IPS-NIHi7 (cell line): ENCODE measurements around the gene DENND4B.

ENCODE experiments used
- DNase-seq: peaks from one replicate; pipeline ENCODE4 v3.0.0; 2012; ENCODE audit warnings: mixed read lengths; ENCODE audit errors: extremely low spot score

DENND4B gene

DNA sequence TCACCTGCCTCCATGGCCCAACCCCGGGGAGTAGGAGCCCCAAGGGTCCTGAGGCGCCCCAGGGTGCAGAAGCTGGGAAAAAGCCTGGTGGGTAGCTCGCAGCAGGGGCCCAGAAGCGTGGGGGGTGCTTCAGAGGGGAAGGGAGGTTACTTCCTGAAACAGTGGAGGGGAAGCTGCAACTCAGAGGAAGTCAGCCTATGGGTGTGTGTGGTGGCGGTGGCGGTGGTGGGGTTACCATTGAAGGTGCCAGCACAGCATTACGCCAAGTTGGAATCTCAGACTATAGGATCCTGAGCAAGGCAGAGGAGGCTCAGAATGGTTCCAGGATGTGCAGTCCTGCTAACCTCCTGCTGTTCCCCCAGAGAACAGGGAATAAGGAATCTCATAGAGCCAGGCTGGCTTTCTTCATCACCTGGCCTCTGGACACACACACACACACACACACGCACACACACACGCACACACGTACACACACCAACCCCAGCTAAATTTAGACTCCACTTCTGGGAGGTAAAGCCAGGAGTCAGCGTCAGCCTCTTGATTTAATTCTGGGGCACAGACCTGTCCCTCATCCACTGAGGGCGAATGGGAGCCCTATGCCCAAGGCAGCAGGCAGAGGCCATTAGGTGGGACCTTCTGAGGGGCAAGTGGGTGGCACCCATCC lies 1.3 kb downstream of the DENND4B start:
- no peak for DNase-seq

DNA sequence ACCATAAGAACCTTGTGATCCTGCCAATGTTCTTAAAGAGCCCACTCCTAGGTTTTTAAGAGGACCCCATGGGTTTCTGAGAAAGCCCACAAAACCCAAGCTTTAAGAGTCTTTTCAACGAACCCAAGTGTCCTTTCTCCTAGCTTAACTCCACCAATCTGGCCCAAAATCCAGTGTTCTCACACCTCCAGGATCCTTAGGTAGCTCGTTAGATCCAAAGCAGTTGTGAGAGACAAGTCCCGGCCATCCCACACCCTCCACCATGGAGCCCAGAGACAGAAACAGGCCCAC lies 1.7 kb downstream of the DENND4B start:
- DNase-seq, result no peak

- no peak for DNase-seq
Observed at GRCh38 chr1:153944005-153944826, 2.3 kb downstream of the DENND4B start.

DNA sequence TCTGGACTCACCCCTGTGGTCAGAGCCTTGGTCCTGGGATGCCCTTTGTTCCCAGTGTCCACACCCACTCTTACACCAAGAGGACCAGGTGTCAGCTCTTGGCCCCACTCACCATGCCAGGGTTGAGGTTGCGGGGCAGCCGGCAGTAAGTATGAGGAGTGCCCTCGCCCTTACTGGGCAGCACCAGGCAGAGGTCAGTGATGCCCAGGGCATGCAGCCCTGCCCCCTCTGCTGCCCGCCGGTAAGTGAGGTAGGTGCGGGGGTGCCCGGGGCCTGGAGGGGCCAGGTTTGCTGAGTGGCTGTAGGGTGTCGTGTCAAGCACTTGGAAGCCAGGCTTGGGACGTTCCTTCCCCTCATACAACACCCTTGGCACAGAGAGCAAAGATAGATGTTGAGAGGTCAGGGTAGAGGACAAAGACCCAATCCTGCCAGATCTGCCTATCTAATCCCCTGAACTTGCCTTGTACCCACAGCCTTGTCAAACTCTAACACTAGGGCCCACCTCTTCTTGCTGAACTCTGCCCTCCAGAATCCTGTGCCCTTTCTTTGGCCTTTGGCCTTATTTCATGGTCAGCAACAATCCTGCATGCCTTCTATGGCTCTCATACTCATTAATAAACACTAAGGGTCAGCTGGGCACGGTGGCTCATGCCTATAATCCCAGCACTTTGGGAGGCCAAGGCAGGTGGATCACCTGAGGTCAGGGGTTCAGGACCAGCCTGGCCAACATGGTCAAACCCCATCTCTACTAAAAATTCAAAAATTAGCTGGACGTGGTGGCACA lies 3.6 kb downstream of the DENND4B start:
- no peak for DNase-seq

- no peak for DNase-seq
Observed at GRCh38 chr1:153941826-153942725, 4.4 kb downstream of the DENND4B start.

DNA sequence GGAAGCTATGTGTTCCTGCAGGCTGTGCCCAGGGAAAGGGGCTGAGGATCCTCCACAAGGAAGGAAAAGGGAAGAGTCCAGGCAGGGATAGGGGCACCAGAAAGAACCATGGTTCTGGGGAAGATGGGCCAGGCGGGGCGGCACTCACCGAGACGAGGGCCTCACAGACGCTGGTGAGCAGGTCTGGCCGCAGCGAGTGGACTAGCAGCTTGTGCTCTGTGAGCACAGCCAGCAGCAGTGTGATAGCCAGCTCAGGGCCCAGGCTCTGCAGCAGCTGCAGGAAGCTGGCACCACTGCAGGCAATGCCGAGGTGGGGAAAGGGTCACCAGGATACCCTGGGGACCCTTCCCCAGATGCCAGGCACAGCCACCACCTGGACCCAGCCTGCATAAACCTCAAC lies 5.8 kb downstream of the DENND4B start:
- no peak for DNase-seq

- DNase-seq, result no peak
Observed at GRCh38 chr1:153939476-153939875, 7.0 kb downstream of the DENND4B start.

DNA sequence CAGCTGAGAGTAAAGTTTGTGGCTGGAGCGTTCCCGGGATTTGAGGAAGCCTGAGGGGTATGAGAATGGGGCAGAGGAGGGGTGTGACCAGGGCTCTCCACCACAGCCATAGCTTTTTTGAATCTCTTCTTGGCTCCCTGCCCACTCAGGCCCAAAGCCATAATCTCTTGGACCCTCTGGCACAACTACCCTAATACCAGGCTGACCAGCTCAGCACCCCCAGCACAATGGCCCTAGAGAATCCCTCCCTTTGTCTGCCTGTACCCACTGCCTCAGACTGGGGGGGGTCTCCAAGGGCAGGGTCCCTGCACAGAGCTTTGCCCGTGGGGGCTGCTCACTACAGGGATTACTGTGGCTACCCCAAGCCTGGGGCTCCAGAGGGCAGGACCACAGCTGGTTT lies 7.5 kb downstream of the DENND4B start:
- no peak for DNase-seq

- no peak for DNase-seq
Observed at GRCh38 chr1:153937331-153937730, 9.2 kb downstream of the DENND4B start.

DNA sequence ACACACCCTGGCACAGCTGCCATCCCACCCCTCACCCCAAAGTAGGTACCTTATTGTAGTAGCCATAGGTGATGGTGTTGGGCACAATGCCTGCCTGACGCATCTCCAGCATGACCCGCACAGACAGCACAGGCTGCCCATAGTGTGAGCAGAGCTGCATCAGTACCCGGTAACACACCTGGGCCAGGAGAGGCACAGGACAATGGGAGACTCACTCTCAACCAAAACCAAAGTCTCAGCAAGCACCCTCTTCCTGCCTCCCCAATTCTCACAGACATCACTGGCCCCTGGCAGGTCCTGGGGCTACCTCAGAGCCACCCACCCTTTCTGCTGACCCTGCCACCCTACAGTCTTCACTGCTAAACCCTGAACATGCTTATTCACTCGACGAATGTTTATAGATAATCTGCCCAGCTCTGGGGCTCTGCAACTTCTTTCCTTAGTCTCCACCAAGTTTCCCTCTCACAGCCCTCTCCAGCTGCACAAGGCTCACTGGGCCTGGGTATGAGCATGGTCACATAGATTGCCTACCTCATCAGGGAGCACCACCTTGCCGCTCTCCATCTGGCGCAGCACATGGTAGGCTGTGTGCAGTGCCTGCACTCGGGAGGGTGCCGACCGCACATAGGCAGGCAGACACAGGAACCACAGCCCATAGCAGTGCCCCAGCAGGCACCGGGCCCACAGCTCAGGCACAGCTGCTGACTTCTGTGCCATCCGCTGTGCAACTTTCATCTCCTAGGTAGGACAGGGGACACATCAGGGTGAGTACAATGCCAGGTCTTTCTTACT lies 10.3 kb downstream of the DENND4B start:
- no peak for DNase-seq

GRCh38 chr1:153934746-153935145 lies 11.8 kb downstream of the DENND4B start:
- DNase-seq, result no peak

GRCh38 chr1:153933955-153934354 lies 12.6 kb downstream of the DENND4B start:
- no peak for DNase-seq

DNA sequence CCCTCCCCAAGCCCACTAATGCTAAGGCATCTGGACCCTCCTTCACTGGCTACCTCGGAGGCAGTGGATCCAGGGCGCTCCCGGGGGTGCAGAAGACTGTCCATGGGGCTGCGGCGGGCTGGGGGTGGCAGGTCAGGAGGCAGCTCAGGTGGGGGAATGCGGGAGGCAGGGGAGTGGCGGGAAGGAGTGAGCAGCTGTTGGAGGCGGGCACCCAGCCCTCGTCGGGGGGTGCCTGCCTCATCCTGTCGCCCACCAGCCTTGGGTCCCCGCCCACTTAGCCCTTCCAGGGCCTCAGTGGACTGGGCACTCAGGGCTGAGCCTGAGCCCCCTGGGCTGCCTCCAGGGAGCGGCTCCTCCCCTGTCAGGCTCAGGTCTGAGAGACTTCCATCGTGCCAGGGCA lies 13.1 kb downstream of the DENND4B start:
- DNase-seq, result no peak

GRCh38 chr1:153932156-153933131 lies 14.1 kb downstream of the DENND4B start:
- no peak for DNase-seq

GRCh38 chr1:153929981-153930948 lies 16.3 kb downstream of the DENND4B start:
- no peak for DNase-seq

DNA sequence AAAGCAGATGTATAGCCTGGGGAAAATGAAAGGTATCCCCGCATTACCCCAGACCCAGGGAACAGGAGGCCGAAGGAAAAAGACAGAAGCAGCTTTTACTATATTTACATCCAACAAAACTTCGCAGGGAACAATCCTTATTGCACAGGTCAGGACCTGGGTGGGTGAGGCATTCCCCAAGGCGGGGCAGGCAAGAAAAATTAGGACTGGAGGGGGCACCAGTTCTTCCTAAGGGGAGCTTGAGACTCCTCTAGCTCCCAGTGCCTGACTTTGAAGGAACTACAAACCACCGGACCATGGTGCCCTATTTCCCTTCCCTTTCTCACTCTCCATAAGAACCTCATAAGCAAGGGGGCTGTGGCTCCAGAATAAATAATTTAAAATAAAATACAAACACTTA lies 17.1 kb downstream of the DENND4B start:
- DNase-seq, result no peak

GRCh38 chr1:153928791-153929341 lies 17.7 kb downstream of the DENND4B start:
- DNase-seq, result no peak

GRCh38 chr1:153928245-153928644 lies 18.3 kb downstream of the DENND4B start:
- DNase-seq, result no peak
